ENCODE measurements around the gene UBE2B.

Gene UBE2B

GRCh38 chr5:134437340-134437846, 66.0 kb downstream of the UBE2B start:
- peak; percentile 24 for DNase-seq (ENCODE audit: low read depth)

GRCh38 chr5:134437847-134438581, 66.6 kb downstream of the UBE2B start:
- DNase-seq (ENCODE audit: low read depth): peak; percentile 84

GRCh38 chr5:134438721-134439123, 67.4 kb downstream of the UBE2B start:
- no peak for DNase-seq (ENCODE audit: low read depth)

- peak; percentile 97 for DNase-seq (ENCODE audit: low read depth)
These were observed 67.9 kb downstream of the UBE2B start for GRCh38 chr5:134439210-134439654.

- no peak for DNase-seq (ENCODE audit: low read depth)
These were observed 68.9 kb downstream of the UBE2B start for GRCh38 chr5:134440201-134440755.
